ENCODE measurements around the gene SEPTIN8. TPM values are rescaled to one million over a fixed set of nuclear protein-coding genes. Genes with fewer than 3 reads are reported as not detected.

SEPTIN8 gene
- total RNA-seq, 1 experiment from 2014 or later: 38.2 TPM

DNA sequence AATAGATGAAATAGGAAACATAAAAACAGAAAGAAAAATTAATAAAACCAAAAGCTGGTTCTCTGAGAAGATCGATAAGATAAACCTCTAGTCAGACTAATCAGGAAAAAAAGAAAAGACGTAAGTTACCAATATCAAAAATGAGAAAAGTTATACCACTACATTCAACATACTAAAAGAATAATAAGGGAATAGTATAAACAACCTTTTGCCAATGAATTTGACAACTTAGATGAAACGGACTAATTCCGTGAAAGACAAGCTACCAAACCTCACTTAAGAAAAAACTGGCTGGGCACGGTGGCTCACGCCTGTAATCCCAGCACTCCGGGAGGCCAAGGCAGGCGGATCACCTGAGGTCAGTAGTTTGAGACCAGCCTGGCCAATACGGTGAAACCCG lies 47.1 kb downstream of the SEPTIN8 start:
- Histone ChIP-seq H2BK12ac (ENCODE audit: insufficient read length, low read depth, low read length) (no peak overlapping the region), H3K79me1 (ENCODE audit: insufficient read depth, low read depth, low read length, poor library complexity, severe bottlenecking) (no peaks in the 10 kb centered on the region), H3K9me3 (ENCODE audit: control insufficient read depth, low read depth, low read length) (no peaks in the 10 kb centered on the region), H3K4ac (ENCODE audit: low read depth, low read length) (no peak overlapping the region), H3K4me2 (ENCODE audit: insufficient read depth, insufficient read length, low read length) (no peak overlapping the region), H3K18ac (ENCODE audit: insufficient read length, low read depth, low read length) (no peak overlapping the region), H4K91ac (ENCODE audit: insufficient read length, low read depth, low read length) (no peak overlapping the region), H3K14ac (ENCODE audit: insufficient read depth, low read length) (no peak overlapping the region), H3K4me1 (ENCODE audit: insufficient read depth, low read length) (no peaks in the 10 kb centered on the region), H3K9ac (ENCODE audit: extremely low read depth, insufficient read length, low read length) (no peak overlapping the region), H2BK120ac (ENCODE audit: low read depth, low read length, poor library complexity, severe bottlenecking) (no peak overlapping the region), H3K56ac (ENCODE audit: insufficient read length, low read depth, low read length) (no peak overlapping the region), H4K8ac (replicated peaks; ENCODE audit: insufficient read length, low read depth, low read length) (no peak overlapping the region), H2AFZ (ENCODE audit: low read length) (no peak overlapping the region), H4K5ac (ENCODE audit: insufficient read length, low read depth, low read length) (no peak overlapping the region), H3K27ac (ENCODE audit: insufficient read length, low read depth, low read length) (no peak overlapping the region), H2BK20ac (ENCODE audit: low read depth, low read length, poor library complexity, severe bottlenecking) (no peak overlapping the region), H3K27me3 (ENCODE audit: insufficient read depth, low read length) (no peaks in the 10 kb centered on the region), H2BK15ac (ENCODE audit: low read depth, low read length) (no peak overlapping the region), H3K79me2 (ENCODE audit: insufficient read depth, low read length) (no peaks in the 10 kb centered on the region), H4K20me1 (ENCODE audit: control insufficient read depth, insufficient read depth, insufficient read length) (no peaks in the 10 kb centered on the region), H3K23me2 (ENCODE audit: insufficient read length, low read depth, low read length, poor library complexity, severe bottlenecking) (no peaks in the 10 kb centered on the region), H3K23ac (ENCODE audit: insufficient read length, low read depth, low read length) (no peak overlapping the region), H2BK5ac (ENCODE audit: insufficient read length, low read length) (no peak overlapping the region), H3T11ph (ENCODE audit: low read length) (no peak overlapping the region), H2AK5ac (ENCODE audit: insufficient read length, low read length) (no peak overlapping the region)
- Mint-ChIP-seq H3K4me3 (no peak overlapping the region), H3K36me3 (ENCODE audit: insufficient read depth in 1 of 3, low read depth in 3 of 3) (peaks cover 0 to 6% (median 5%) of the 10 kb centered on the region in 3 experiments; a peak in 2 of 7 replicates), H3K27me3 (ENCODE audit: low read depth) (no peaks in the 10 kb centered on the region), H3K27ac (peak overlapping the region in 1 of 3 experiments; percentile 27; a peak in 1 of 7 replicates), H3K4me1 (no peaks in the 10 kb centered on the region), H3K9me3 (no peaks in the 10 kb centered on the region)
- TF ChIP-seq, protein P1, sequence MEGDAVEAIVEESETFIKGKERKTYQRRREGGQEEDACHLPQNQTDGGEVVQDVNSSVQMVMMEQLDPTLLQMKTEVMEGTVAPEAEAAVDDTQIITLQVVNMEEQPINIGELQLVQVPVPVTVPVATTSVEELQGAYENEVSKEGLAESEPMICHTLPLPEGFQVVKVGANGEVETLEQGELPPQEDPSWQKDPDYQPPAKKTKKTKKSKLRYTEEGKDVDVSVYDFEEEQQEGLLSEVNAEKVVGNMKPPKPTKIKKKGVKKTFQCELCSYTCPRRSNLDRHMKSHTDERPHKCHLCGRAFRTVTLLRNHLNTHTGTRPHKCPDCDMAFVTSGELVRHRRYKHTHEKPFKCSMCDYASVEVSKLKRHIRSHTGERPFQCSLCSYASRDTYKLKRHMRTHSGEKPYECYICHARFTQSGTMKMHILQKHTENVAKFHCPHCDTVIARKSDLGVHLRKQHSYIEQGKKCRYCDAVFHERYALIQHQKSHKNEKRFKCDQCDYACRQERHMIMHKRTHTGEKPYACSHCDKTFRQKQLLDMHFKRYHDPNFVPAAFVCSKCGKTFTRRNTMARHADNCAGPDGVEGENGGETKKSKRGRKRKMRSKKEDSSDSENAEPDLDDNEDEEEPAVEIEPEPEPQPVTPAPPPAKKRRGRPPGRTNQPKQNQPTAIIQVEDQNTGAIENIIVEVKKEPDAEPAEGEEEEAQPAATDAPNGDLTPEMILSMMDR (conservative IDR thresholded peaks at IDR 0.05): no peak
- no CpG with 5 or more reads among the region's 10 CpGs for WGBS (ENCODE audit: extremely low coverage, insufficient read length, low lambda C conversion rate)
- no peak for DNase-seq

Measured in H9 (cell line).